Astrocyte (in vitro differentiated cells and primary cell): ENCODE results near the gene CAMK1D. TPM values are rescaled to one million over a fixed set of nuclear protein-coding genes. Genes with fewer than 3 reads are reported as not detected.

Experiments
- DNase-seq: peaks from one replicate; pipeline ENCODE4 v3.0.0-alpha.2; 2010; ENCODE audit warnings: low read depth
- FAIRE-seq: peaks from 2 replicates; lab custom pipeline; 2011; peaks lifted over from hg19 to GRCh38; lab: Jason Lieb, UNC
- H2AFZ ChIP-seq: 2 replicates; pipeline ENCODE4 v1.6.0; 2012; ENCODE audit warnings: low read depth, low read length, inconsistent platforms
- H3K27ac ChIP-seq: 2 replicates; pipeline ENCODE4 v1.5.1; 2011; ENCODE audit warnings: low read depth, low read length, inconsistent platforms
- H3K27me3 ChIP-seq: 2 replicates; pipeline ENCODE4 v1.6.0; 2011; ENCODE audit warnings: low read length, inconsistent platforms; ENCODE audit not compliant: insufficient read depth
- H3K36me3 ChIP-seq: 2 replicates; pipeline ENCODE4 v1.5.1; 2011; ENCODE audit warnings: low read length, inconsistent platforms; ENCODE audit not compliant: insufficient read depth
- H3K4me1 ChIP-seq: 2 replicates; pipeline ENCODE4 v1.5.1; 2011; ENCODE audit warnings: low read length, inconsistent platforms; ENCODE audit not compliant: insufficient read depth
- H3K4me2 ChIP-seq: 2 replicates; pipeline ENCODE4 v1.6.0; 2012; ENCODE audit warnings: low read length, inconsistent platforms
- H3K4me3 ChIP-seq: 2 replicates; pipeline ENCODE4 v1.5.1; 2011; ENCODE audit warnings: low read depth, mild to moderate bottlenecking, low read length, inconsistent platforms; ENCODE audit not compliant: insufficient read depth
- H3K79me2 ChIP-seq: 2 replicates; pipeline ENCODE4 v1.6.0; 2012; ENCODE audit warnings: mild to moderate bottlenecking, low read length, inconsistent platforms; ENCODE audit not compliant: insufficient read depth
- H3K9ac ChIP-seq: 2 replicates; pipeline ENCODE4 v1.6.0; 2012; ENCODE audit warnings: mild to moderate bottlenecking, low read length, inconsistent platforms
- H3K9me3 ChIP-seq: 2 replicates; pipeline ENCODE4 v1.5.1; 2012; ENCODE audit warnings: low read depth, mild to moderate bottlenecking, low read length, inconsistent platforms; ENCODE audit not compliant: insufficient read depth
- H4K20me1 ChIP-seq: 2 replicates; pipeline ENCODE4 v1.6.0; 2012; ENCODE audit warnings: low read length, inconsistent platforms; ENCODE audit not compliant: insufficient read depth
- H3K27ac Mint-ChIP-seq: one replicate; pipeline ENCODE4 v1.8.0; 2021; ENCODE audit warnings: mild to moderate bottlenecking, mixed read lengths; ENCODE audit not compliant: unreplicated experiment
- H3K27me3 Mint-ChIP-seq: one replicate; pipeline ENCODE4 v1.8.0; 2021; ENCODE audit warnings: low read depth, mixed read lengths; ENCODE audit not compliant: unreplicated experiment
- H3K36me3 Mint-ChIP-seq: one replicate; pipeline ENCODE4 v1.8.0; 2021; ENCODE audit warnings: low read depth, mixed read lengths; ENCODE audit not compliant: unreplicated experiment
- H3K4me1 Mint-ChIP-seq: one replicate; pipeline ENCODE4 v1.8.0; 2021; ENCODE audit warnings: low read depth, mixed read lengths; ENCODE audit not compliant: unreplicated experiment
- H3K4me3 Mint-ChIP-seq: one replicate; pipeline ENCODE4 v1.8.0; 2021; ENCODE audit warnings: mild to moderate bottlenecking, moderate library complexity, mixed read lengths; ENCODE audit not compliant: unreplicated experiment
- H3K9me3 Mint-ChIP-seq: one replicate; pipeline ENCODE4 v1.8.0; 2021; ENCODE audit warnings: mild to moderate bottlenecking, mixed read lengths; ENCODE audit not compliant: unreplicated experiment
- EZH2 ChIP-seq: IDR thresholded peaks from 2 replicates; pipeline ENCODE4 v1.6.1; 2012; ENCODE audit warnings: mild to moderate bottlenecking, low read length, inconsistent platforms; ENCODE audit not compliant: insufficient read depth
- total RNA-seq: library from RNA; stranded (reverse); gene quantifications from 2 replicates; pipeline ENCODE4 v1.2.1, GENCODE V29; 2021
- TF ChIP-seq, protein P1 (sequence below): IDR thresholded peaks from 2 replicates; pipeline ENCODE4 v1.5.1; 2011; ENCODE audit warnings: low read depth, mild to moderate bottlenecking, inconsistent platforms, low read length, moderate library complexity; ENCODE audit not compliant: insufficient read depth

CAMK1D gene
- total RNA-seq, 1 donor from 2014 or later = 23.6 TPM

GRCh38 chr10:12364559-12364958 is 15.2 kb downstream of the CAMK1D start:
- Histone ChIP-seq H3K27ac (no peak overlapping the region), H3K27me3 (no peaks in the 10 kb centered on the region), H3K9me3 (no peaks in the 10 kb centered on the region), H3K4me3 (no peak overlapping the region), H3K4me2 (no peak overlapping the region), H2AFZ (no peak overlapping the region), H3K4me1 (peaks cover 5% of the 10 kb centered on the region), H3K9ac (no peak overlapping the region), H3K36me3 (no peaks in the 10 kb centered on the region), H4K20me1 (peaks cover 52% of the 10 kb centered on the region), H3K79me2 (peaks cover 49% of the 10 kb centered on the region)
- Mint-ChIP-seq H3K4me1 (peaks cover 4% of the 10 kb centered on the region), H3K36me3 (peaks cover 3% of the 10 kb centered on the region), H3K4me3 (no peak overlapping the region), H3K9me3 (no peaks in the 10 kb centered on the region), H3K27ac (no peak overlapping the region), H3K27me3 (no peaks in the 10 kb centered on the region)
- DNase-seq (no peak), FAIRE-seq (no peak)
- no peak for TF ChIP-seq EZH2
- TF ChIP-seq, protein P1, sequence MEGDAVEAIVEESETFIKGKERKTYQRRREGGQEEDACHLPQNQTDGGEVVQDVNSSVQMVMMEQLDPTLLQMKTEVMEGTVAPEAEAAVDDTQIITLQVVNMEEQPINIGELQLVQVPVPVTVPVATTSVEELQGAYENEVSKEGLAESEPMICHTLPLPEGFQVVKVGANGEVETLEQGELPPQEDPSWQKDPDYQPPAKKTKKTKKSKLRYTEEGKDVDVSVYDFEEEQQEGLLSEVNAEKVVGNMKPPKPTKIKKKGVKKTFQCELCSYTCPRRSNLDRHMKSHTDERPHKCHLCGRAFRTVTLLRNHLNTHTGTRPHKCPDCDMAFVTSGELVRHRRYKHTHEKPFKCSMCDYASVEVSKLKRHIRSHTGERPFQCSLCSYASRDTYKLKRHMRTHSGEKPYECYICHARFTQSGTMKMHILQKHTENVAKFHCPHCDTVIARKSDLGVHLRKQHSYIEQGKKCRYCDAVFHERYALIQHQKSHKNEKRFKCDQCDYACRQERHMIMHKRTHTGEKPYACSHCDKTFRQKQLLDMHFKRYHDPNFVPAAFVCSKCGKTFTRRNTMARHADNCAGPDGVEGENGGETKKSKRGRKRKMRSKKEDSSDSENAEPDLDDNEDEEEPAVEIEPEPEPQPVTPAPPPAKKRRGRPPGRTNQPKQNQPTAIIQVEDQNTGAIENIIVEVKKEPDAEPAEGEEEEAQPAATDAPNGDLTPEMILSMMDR = no peak

GRCh38 chr10:12367272-12367671 is 17.9 kb downstream of the CAMK1D start:
- Mint-ChIP-seq H3K4me3 (no peak overlapping the region), H3K9me3 (no peaks in the 10 kb centered on the region), H3K27ac (no peak overlapping the region), H3K4me1 (no peaks in the 10 kb centered on the region), H3K36me3 (peaks cover 3% of the 10 kb centered on the region), H3K27me3 (no peaks in the 10 kb centered on the region)
- DNase-seq (no peak), FAIRE-seq (no peak)
- H3K9ac ChIP-seq = no peak overlapping the region
- peaks cover 35% of the 10 kb centered on the region for H4K20me1 ChIP-seq
- H3K27ac ChIP-seq = no peak overlapping the region
- H2AFZ ChIP-seq = no peak overlapping the region
- H3K36me3 ChIP-seq = no peaks in the 10 kb centered on the region
- H3K79me2 ChIP-seq = peaks cover 36% of the 10 kb centered on the region
- H3K9me3 ChIP-seq = no peaks in the 10 kb centered on the region
- H3K27me3 ChIP-seq = no peaks in the 10 kb centered on the region
- H3K4me2 ChIP-seq = no peak overlapping the region
- H3K4me1 ChIP-seq = peaks cover 5% of the 10 kb centered on the region
- no peak overlapping the region for H3K4me3 ChIP-seq
- TF ChIP-seq, protein P1 = no peak
- no peak for TF ChIP-seq EZH2

DNA sequence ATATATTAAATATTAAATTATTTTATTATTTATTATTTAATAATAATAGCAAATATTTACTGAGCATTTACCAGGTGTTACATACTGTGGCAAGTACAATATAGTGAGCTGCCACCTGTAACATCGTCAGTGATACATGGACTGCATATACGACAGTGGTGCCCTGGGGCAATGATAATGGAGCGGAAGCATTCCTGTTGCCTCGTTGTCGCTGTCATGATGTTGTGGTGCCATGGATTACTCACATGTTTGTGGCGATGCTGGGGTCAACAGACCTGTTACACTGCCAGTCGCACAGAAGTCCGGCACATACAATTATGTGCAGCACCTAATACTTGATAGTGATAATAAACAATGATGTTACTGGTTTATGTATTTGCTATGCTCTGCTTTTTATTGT is 20.6 kb downstream of the CAMK1D start:
- H3K27ac ChIP-seq = no peak overlapping the region
- H3K9me3 ChIP-seq = no peaks in the 10 kb centered on the region
- DNase-seq (no peak), FAIRE-seq (no peak)
- H3K9ac ChIP-seq = no peak overlapping the region
- no peak for TF ChIP-seq EZH2
- TF ChIP-seq, protein P1 = no peak
- Mint-ChIP-seq H3K27ac (no peak overlapping the region), H3K4me3 (no peak overlapping the region), H3K27me3 (no peaks in the 10 kb centered on the region), H3K36me3 (no peaks in the 10 kb centered on the region), H3K4me1 (no peaks in the 10 kb centered on the region), H3K9me3 (no peaks in the 10 kb centered on the region)
- no peak overlapping the region for H3K4me2 ChIP-seq
- peaks cover 5% of the 10 kb centered on the region for H3K4me1 ChIP-seq
- H3K4me3 ChIP-seq = no peak overlapping the region
- no peaks in the 10 kb centered on the region for H3K27me3 ChIP-seq
- H4K20me1 ChIP-seq = peaks cover 29% of the 10 kb centered on the region
- H3K36me3 ChIP-seq = no peaks in the 10 kb centered on the region
- peaks cover 28% of the 10 kb centered on the region for H3K79me2 ChIP-seq
- no peak overlapping the region for H2AFZ ChIP-seq
